HepG2 (cell line): ENCODE data around the gene ABHD4. TPM values are rescaled to one million over a fixed set of nuclear protein-coding genes. Genes with fewer than 3 reads are reported as not detected.

Experiments
- GZF1 ChIP-seq: sonication (generic); formaldehyde crosslinking; IDR thresholded peaks from 2 replicates; pipeline ENCODE4 v1.5.1; 2020; ENCODE audit warnings: mild to moderate bottlenecking, missing genetic modification reagents
- IRF2 ChIP-seq: IDR thresholded peaks from 2 replicates; pipeline ENCODE4 v1.6.1; 2018; ENCODE audit warnings: missing genetic modification reagents, missing compliant biosample characterization
- KAT8 ChIP-seq: IDR thresholded peaks from 2 replicates; pipeline ENCODE4 v1.6.1; 2016; ENCODE audit warnings: missing genetic modification reagents, missing compliant biosample characterization
- MEIS2 ChIP-seq: sonication (generic); formaldehyde crosslinking; IDR thresholded peaks from 2 replicates; pipeline ENCODE4 v1.9.0; 2021; ENCODE audit warnings: mild to moderate bottlenecking, missing genetic modification reagents
- PPARG ChIP-seq: conservative IDR thresholded peaks from 2 replicates; pipeline ENCODE4 v1.6.1; 2016; ENCODE audit warnings: missing biosample characterization, missing genetic modification reagents
- REL ChIP-seq: sonication (generic); formaldehyde crosslinking; conservative IDR thresholded peaks from 2 replicates; pipeline ENCODE4 v1.8.0; 2022; ENCODE audit warnings: mild to moderate bottlenecking, missing genetic modification reagents, moderate library complexity
- RFXANK ChIP-seq: IDR thresholded peaks from 2 replicates; pipeline ENCODE4 v1.6.1; 2016
- THYN1 ChIP-seq: sonication (generic); formaldehyde crosslinking; IDR thresholded peaks from 2 replicates; pipeline ENCODE4 v1.8.1; 2023; ENCODE audit warnings: low read depth, mild to moderate bottlenecking, moderate library complexity, missing genetic modification reagents, borderline replicate concordance
- ZNF432 ChIP-seq: sonication (generic); formaldehyde crosslinking; IDR thresholded peaks from 2 replicates; pipeline ENCODE4 v1.5.0; 2020; ENCODE audit warnings: missing genetic modification reagents, mild to moderate bottlenecking, borderline replicate concordance
- ZNF605 ChIP-seq: sonication (generic); formaldehyde crosslinking; IDR thresholded peaks from 2 replicates; pipeline ENCODE4 v1.8.0; 2022; ENCODE audit warnings: mild to moderate bottlenecking, missing genetic modification reagents
- ZNF616 ChIP-seq: sonication (generic); formaldehyde crosslinking; IDR thresholded peaks from 2 replicates; pipeline ENCODE4 v1.5.0; 2020; ENCODE audit warnings: low read depth, mild to moderate bottlenecking, missing genetic modification reagents
- ZNF83 ChIP-seq: sonication (generic); formaldehyde crosslinking; IDR thresholded peaks from 2 replicates; pipeline ENCODE4 v1.4.0; 2020; ENCODE audit warnings: missing genetic modification reagents, mild to moderate bottlenecking, borderline replicate concordance
- polyA plus RNA-seq, 8 experiments: library from polyadenylated mRNA; depleted of rRNA in 3 of 8; stranded (reverse) in 7 of 8; unstranded in 1 of 8; fragments of >200 nt; fragmentation: Illumina TruSeq in 4 of 8; extraction: Trizol in 4 of 8; gene quantifications; 2 replicates each; pipeline versions ENCODE4 v1.2.1 to v1.2.3, GENCODE V29; 2011 to 2016; ENCODE audit warnings: low read depth in 4 of 8, missing spikeins in 1 of 8, mixed read lengths in 1 of 8; ENCODE audit not compliant: insufficient read depth in 1 of 8
- total RNA-seq, 5 experiments: library from RNA; depleted of rRNA; stranded (reverse); fragments of >200 nt; fragmentation: Illumina TruSeq; extraction: Trizol; gene quantifications; 2 replicates each; pipeline ENCODE4 v1.2.3, GENCODE V29; 2016; ENCODE audit warnings: low read depth in 1 of 5
- TF ChIP-seq, protein P1 (sequence below): IDR thresholded peaks from 2 replicates; pipeline ENCODE4 v1.6.1; 2016; ENCODE audit warnings: missing biosample characterization, missing genetic modification reagents, low read depth
- TF ChIP-seq, protein P2 (sequence below): sonication (generic); formaldehyde crosslinking; IDR thresholded peaks from 2 replicates; pipeline ENCODE4 v1.5.1; 2020; ENCODE audit warnings: mild to moderate bottlenecking, missing genetic modification reagents, moderate library complexity
- TF ChIP-seq, protein P3 (sequence below): sonication (generic); formaldehyde crosslinking; IDR thresholded peaks from 2 replicates; pipeline ENCODE4 v1.9.0; 2021; ENCODE audit warnings: mild to moderate bottlenecking, missing genetic modification reagents
- TF ChIP-seq, protein P4 (sequence below): IDR thresholded peaks from 2 replicates; pipeline ENCODE4 v1.6.1; 2018; ENCODE audit warnings: missing genetic modification reagents
- TF ChIP-seq, protein P5 (sequence below): sonication (generic); formaldehyde crosslinking; IDR thresholded peaks from 2 replicates; pipeline ENCODE4 v1.4.0; 2020; ENCODE audit warnings: missing genetic modification reagents

The ABHD4 gene
- total and polyA plus RNA-seq, 2 of the 13 experiments (the other 11 are each of a cell fraction or from before 2014, with no cell fraction given) = 16.1 to 47.5 TPM

DNA sequence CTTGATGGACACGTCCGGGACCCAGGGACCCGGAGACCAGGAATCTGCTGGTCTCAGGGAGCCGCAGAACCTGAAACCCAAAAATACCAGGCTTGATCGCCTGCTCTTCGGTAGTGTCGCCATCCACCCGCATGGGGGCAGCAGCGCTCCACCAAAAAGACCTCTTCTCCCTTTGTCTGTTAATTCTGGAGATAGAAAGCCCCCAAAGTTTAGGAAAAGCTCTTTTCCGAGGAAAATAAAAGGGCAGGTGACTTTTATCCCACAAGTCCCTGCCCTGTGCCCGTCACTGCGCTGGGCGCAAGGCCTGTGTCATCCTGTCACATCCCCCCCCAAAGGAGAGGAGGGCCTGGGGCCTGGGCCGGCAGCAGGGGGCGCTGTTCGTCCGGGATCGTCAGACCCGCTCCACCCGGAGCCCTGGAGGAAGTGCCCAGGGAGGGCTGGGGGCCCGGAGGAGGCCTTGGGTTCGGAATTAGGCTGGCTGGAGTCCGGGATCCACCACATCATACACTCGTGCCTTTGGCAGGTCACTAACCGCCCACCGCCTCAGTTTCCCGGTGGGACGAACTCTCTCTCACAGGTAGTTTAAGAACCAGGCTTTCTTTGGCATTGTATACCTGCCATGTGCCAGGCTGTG lies 41.0 kb upstream of the ABHD4 start (continued):
- TF ChIP-seq, protein P1, sequence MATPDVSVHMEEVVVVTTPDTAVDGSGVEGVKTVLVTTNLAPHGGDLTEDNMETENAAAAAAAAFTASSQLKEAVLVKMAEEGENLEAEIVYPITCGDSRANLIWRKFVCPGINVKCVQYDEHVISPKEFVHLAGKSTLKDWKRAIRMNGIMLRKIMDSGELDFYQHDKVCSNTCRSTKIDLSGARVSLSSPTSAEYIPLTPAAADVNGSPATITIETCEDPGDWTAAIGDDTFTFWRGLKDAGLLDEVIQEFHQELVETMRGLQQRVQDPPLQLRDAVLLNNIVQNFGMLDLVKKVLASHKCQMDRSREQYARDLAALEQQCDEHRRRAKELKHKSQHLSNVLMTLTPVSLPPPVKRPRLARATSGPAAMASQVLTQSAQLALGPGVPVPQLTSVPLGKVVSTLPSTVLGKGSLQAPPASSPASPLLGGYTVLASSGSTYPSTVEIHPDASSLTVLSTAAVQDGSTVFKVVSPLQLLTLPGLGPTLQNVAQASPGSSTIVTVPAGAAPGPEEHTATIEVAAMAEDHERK (CRISPR knock-in tag) = no peak
- TF ChIP-seq ZNF432 (CRISPR knock-in tag) (no peak), MEIS2 (CRISPR knock-in tag) (peak; percentile 95), ZNF605 (CRISPR knock-in tag) (peak; percentile 93), ZNF83 (CRISPR knock-in tag) (peak; percentile 61; the same call in 1 of the 2 replicates), THYN1 (no peak), ZNF616 (CRISPR knock-in tag) (peak; percentile 40; the same call in 1 of the 2 replicates), RFXANK (CRISPR knock-in tag) (no peak), IRF2 (CRISPR knock-in tag) (no peak; the same call in 1 of the 2 replicates), KAT8 (CRISPR knock-in tag) (peak; percentile 64; the same call in 1 of the 2 replicates), REL (no peak), PPARG (peak; percentile 45; the same call in 1 of the 2 replicates), GZF1 (no peak)
- TF ChIP-seq, protein P2, sequence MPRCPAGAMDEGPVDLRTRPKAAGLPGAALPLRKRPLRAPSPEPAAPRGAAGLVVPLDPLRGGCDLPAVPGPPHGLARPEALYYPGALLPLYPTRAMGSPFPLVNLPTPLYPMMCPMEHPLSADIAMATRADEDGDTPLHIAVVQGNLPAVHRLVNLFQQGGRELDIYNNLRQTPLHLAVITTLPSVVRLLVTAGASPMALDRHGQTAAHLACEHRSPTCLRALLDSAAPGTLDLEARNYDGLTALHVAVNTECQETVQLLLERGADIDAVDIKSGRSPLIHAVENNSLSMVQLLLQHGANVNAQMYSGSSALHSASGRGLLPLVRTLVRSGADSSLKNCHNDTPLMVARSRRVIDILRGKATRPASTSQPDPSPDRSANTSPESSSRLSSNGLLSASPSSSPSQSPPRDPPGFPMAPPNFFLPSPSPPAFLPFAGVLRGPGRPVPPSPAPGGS (CRISPR knock-in tag) = peak; percentile 56; the same call in 1 of the 2 replicates
- TF ChIP-seq, protein P3, sequence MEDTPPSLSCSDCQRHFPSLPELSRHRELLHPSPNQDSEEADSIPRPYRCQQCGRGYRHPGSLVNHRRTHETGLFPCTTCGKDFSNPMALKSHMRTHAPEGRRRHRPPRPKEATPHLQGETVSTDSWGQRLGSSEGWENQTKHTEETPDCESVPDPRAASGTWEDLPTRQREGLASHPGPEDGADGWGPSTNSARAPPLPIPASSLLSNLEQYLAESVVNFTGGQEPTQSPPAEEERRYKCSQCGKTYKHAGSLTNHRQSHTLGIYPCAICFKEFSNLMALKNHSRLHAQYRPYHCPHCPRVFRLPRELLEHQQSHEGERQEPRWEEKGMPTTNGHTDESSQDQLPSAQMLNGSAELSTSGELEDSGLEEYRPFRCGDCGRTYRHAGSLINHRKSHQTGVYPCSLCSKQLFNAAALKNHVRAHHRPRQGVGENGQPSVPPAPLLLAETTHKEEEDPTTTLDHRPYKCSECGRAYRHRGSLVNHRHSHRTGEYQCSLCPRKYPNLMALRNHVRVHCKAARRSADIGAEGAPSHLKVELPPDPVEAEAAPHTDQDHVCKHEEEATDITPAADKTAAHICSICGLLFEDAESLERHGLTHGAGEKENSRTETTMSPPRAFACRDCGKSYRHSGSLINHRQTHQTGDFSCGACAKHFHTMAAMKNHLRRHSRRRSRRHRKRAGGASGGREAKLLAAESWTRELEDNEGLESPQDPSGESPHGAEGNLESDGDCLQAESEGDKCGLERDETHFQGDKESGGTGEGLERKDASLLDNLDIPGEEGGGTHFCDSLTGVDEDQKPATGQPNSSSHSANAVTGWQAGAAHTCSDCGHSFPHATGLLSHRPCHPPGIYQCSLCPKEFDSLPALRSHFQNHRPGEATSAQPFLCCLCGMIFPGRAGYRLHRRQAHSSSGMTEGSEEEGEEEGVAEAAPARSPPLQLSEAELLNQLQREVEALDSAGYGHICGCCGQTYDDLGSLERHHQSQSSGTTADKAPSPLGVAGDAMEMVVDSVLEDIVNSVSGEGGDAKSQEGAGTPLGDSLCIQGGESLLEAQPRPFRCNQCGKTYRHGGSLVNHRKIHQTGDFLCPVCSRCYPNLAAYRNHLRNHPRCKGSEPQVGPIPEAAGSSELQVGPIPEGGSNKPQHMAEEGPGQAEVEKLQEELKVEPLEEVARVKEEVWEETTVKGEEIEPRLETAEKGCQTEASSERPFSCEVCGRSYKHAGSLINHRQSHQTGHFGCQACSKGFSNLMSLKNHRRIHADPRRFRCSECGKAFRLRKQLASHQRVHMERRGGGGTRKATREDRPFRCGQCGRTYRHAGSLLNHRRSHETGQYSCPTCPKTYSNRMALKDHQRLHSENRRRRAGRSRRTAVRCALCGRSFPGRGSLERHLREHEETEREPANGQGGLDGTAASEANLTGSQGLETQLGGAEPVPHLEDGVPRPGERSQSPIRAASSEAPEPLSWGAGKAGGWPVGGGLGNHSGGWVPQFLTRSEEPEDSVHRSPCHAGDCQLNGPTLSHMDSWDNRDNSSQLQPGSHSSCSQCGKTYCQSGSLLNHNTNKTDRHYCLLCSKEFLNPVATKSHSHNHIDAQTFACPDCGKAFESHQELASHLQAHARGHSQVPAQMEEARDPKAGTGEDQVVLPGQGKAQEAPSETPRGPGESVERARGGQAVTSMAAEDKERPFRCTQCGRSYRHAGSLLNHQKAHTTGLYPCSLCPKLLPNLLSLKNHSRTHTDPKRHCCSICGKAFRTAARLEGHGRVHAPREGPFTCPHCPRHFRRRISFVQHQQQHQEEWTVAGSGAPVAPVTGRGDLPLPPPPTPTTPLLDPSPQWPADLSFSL (CRISPR knock-in tag) = peak; percentile 72; the same call in 1 of the 2 replicates
- TF ChIP-seq, protein P4, sequence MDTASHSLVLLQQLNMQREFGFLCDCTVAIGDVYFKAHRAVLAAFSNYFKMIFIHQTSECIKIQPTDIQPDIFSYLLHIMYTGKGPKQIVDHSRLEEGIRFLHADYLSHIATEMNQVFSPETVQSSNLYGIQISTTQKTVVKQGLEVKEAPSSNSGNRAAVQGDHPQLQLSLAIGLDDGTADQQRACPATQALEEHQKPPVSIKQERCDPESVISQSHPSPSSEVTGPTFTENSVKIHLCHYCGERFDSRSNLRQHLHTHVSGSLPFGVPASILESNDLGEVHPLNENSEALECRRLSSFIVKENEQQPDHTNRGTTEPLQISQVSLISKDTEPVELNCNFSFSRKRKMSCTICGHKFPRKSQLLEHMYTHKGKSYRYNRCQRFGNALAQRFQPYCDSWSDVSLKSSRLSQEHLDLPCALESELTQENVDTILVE (CRISPR knock-in tag) = peak; percentile 41; the same call in 1 of the 2 replicates
- TF ChIP-seq, protein P5, sequence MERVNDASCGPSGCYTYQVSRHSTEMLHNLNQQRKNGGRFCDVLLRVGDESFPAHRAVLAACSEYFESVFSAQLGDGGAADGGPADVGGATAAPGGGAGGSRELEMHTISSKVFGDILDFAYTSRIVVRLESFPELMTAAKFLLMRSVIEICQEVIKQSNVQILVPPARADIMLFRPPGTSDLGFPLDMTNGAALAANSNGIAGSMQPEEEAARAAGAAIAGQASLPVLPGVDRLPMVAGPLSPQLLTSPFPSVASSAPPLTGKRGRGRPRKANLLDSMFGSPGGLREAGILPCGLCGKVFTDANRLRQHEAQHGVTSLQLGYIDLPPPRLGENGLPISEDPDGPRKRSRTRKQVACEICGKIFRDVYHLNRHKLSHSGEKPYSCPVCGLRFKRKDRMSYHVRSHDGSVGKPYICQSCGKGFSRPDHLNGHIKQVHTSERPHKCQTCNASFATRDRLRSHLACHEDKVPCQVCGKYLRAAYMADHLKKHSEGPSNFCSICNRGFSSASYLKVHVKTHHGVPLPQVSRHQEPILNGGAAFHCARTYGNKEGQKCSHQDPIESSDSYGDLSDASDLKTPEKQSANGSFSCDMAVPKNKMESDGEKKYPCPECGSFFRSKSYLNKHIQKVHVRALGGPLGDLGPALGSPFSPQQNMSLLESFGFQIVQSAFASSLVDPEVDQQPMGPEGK (CRISPR knock-in tag) = peak; percentile 79
